Fibroblast of skin of abdomen (primary cell): ENCODE measurements around the gene TOP3B. TPM values are rescaled to one million over a fixed set of nuclear protein-coding genes. Genes with fewer than 3 reads are reported as not detected.

Source experiments
- DNase-seq: peaks from one replicate; pipeline ENCODE4 v3.0.0-alpha.2; 2013
- polyA plus RNA-seq, 2 experiments: library from polyadenylated mRNA; unstranded; fragments of 120-200 nt; gene quantifications; one replicate each; pipeline ENCODE4 v1.2.1, GENCODE V29; 2013; ENCODE audit not compliant: insufficient read length in 2 of 2

Gene TOP3B, protein sequence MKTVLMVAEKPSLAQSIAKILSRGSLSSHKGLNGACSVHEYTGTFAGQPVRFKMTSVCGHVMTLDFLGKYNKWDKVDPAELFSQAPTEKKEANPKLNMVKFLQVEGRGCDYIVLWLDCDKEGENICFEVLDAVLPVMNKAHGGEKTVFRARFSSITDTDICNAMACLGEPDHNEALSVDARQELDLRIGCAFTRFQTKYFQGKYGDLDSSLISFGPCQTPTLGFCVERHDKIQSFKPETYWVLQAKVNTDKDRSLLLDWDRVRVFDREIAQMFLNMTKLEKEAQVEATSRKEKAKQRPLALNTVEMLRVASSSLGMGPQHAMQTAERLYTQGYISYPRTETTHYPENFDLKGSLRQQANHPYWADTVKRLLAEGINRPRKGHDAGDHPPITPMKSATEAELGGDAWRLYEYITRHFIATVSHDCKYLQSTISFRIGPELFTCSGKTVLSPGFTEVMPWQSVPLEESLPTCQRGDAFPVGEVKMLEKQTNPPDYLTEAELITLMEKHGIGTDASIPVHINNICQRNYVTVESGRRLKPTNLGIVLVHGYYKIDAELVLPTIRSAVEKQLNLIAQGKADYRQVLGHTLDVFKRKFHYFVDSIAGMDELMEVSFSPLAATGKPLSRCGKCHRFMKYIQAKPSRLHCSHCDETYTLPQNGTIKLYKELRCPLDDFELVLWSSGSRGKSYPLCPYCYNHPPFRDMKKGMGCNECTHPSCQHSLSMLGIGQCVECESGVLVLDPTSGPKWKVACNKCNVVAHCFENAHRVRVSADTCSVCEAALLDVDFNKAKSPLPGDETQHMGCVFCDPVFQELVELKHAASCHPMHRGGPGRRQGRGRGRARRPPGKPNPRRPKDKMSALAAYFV
- polyA plus RNA-seq (2013, experiment 1 of 2; ENCODE audit: insufficient read length), result 16.7 TPM
- polyA plus RNA-seq (2013, experiment 2 of 2; ENCODE audit: insufficient read length), result 16.7 TPM

- peak; percentile 76 for DNase-seq
Observed at GRCh38 chr22:21982338-21982965, at the start of gene TOP3B. TSS of gene TOP3B (minus strand) at chr22:21982787. CDS start at chr22:21975709, 7,078 bp downstream.

DNA sequence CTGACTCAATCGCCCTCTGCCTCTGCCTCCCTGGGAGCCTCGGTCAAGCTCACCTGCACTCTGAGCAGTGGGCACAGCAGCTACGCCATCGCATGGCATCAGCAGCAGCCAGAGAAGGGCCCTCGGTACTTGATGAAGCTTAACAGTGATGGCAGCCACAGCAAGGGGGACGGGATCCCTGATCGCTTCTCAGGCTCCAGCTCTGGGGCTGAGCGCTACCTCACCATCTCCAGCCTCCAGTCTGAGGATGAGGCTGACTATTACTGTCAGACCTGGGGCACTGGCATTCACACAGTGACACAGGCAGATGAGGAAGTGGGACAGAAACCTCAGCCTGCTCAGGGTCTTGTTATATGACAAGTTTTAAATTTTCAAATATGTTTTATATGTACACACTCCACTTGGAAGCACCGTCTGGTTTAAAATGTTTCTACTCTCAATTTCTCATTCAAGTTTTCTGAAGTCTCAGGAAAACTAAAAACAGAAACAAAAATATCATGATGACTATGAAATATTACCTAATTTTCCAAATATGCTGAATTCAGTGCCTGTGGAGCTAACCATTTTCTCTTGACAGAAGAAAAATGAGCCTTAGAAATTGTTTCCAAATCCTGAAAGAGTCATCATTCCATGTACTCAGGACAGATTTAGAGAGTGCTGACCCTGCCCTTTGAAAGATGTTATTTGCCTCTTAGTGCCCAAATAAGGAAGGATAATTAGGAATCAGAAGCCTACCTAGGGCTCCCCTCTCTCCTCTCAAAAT, 48.8 kb upstream of the TOP3B start:
- no peak for DNase-seq

DNA sequence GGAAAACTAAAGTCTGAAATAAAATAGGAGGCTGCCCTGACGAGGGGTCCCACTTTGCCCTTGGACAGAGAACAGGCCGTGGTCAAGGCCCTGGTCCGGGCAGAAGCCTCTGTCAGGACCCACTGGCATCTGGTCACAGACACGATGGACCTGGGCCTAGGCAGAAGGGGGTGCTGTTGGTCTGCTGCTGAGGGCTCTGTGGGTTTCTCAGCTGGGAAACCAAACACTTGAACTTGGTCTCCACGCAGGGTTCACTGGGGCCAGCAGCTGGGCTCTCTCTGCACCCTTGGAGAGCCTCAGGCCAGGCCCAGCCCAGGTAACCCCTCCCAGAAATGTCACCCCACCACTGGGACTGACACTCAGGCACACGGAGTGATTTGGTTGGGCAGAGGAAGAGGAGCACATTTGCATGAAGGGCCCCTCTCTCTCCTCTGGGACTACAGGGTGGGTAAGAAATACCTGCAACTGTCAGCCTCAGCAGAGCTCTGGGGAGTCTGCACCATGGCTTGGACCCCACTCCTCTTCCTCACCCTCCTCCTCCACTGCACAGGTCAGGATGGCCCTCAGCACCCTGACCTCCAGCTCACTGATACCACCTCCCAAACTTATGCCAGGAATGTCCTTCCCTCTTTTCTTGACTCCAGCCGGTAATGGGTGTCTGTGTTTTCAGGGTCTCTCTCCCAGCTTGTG, 48.1 kb upstream of the TOP3B start:
- no peak for DNase-seq

- no peak for DNase-seq
Observed at GRCh38 chr22:22027955-22028354, 45.4 kb upstream of the TOP3B start.

GRCh38 chr22:22026157-22026831, 43.7 kb upstream of the TOP3B start:
- no peak for DNase-seq

DNA sequence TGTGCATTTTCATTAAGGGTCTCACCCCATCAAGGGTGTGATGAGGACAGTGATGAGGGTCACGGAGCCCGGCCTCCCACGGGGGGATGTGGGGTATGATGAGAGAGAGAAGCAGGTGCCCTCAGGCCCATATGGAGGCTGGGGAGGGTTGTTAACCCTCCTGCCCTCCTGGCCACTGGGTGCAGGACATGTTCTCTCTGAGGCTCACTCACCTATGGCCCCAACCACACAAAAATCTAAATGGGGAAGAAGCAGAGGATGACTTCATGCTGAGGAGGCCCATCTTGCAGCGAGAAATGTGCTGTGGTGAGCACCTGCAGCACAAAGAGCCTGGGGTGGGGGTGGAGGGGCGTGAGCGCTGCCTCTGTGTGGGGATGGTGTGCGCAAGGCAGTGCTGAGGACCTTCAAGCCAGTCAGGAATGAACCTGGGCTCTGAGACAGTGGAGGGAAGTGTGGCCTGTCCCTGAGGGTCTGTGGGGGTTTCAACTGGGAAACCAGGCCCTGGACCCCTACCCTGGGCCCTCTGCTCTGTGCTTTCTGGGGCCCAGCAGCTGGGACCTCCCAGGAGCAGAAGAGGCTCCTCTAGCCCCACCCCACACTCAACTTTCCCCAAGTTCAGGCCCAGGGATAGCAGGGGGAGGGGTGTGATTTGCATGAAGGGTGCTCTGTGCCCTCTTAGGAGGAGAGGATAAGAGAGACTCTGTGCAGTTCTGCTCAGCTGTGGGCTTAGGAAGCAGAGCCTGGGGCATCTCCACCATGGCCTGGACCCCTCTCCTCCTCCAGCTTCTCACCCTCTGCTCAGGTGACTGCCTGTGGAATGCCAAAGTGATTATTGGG, 43.0 kb upstream of the TOP3B start:
- DNase-seq, result no peak

DNA sequence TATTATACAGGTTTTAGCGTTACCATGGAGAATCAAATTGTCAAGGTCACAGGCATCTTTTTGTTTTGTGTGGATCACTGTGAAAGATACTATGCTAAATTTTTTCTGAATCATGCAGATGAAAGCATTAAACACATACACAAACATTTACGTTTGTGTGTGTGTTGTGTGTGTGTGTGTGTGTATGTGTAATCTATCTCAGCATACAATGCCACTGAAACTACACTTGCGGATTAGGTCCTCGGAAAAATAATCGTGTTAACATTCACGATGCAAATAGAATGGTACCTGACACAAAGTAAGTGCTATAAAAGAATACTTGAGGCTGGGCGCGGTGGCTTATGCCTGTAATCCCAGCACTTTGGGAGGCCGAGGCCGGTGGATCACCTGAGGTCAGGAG, 41.9 kb upstream of the TOP3B start:
- no peak for DNase-seq

GRCh38 chr22:22023581-22024137, 41.1 kb upstream of the TOP3B start:
- no peak for DNase-seq

- DNase-seq, result no peak
Observed at GRCh38 chr22:22022947-22023534, 40.5 kb upstream of the TOP3B start.

- no peak for DNase-seq
Observed at GRCh38 chr22:22022255-22022840, 39.8 kb upstream of the TOP3B start.

DNA sequence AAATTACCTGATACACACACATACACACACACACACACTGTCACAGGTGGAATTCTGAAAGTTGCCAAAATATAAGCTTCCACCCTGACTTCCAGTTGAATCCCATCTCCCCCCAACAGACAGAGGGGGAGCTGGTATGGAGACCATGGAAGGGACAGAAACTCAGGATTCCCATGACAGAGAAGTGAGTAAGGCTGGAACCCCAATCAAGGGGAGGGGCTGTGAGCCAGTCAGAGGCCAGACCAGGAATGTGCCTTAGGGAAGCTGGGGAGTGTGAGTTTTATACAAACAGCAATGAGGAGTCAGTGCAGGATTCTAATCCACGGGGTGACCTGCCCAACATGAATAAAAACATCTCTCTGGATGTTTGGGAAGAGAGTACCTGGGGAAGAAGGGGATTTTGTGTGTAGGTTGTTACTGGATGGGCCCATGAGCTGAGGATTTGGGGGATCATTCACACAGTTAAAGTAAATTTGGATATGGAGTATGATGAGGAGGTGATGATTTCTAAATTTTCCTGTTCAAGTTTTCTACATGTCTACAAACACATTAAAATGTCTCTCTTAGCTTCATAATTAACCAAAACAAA, 38.7 kb upstream of the TOP3B start:
- DNase-seq, result no peak

- DNase-seq, result no peak
Observed at GRCh38 chr22:22020425-22020852, 37.9 kb upstream of the TOP3B start.

GRCh38 chr22:22019659-22020424, 37.3 kb upstream of the TOP3B start:
- no peak for DNase-seq

- no peak for DNase-seq
Observed at GRCh38 chr22:22018825-22019658, 36.5 kb upstream of the TOP3B start.

DNA sequence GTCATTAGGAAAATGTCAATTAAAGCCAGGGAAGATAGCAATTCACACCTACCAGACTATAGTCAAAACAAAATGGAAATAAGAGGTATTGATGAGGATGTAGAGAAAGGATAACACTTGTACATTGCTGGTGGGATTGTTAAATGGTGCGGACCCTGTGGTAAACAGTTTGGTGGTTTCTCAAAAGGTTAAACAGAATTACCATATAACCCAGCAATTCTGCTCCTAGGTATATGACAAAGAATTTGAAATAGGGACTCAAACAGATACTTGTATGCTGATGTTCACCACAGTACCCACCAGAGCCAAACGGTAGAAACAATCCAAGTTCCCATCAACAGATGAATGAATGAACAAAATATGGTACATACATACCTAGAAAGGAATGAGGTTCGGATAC, 33.0 kb upstream of the TOP3B start:
- DNase-seq, result no peak

- no peak for DNase-seq
Observed at GRCh38 chr22:22014285-22014659, 31.7 kb upstream of the TOP3B start.
